ENCODE results near the gene DFFA. TPM values are rescaled to one million over a fixed set of nuclear protein-coding genes. Genes with fewer than 3 reads are reported as not detected.
"Not testable (repeated sequence)": the region's sequence is repeated elsewhere in the genome, so short reads cannot be mapped to it uniquely, and the experiment has no call there.

The DFFA gene
- total and polyA plus RNA-seq, 2 donors (not counting 3 experiments of a cell fraction or from before 2014, with no cell fraction given) = 30.0 to 44.5 TPM

DNA sequence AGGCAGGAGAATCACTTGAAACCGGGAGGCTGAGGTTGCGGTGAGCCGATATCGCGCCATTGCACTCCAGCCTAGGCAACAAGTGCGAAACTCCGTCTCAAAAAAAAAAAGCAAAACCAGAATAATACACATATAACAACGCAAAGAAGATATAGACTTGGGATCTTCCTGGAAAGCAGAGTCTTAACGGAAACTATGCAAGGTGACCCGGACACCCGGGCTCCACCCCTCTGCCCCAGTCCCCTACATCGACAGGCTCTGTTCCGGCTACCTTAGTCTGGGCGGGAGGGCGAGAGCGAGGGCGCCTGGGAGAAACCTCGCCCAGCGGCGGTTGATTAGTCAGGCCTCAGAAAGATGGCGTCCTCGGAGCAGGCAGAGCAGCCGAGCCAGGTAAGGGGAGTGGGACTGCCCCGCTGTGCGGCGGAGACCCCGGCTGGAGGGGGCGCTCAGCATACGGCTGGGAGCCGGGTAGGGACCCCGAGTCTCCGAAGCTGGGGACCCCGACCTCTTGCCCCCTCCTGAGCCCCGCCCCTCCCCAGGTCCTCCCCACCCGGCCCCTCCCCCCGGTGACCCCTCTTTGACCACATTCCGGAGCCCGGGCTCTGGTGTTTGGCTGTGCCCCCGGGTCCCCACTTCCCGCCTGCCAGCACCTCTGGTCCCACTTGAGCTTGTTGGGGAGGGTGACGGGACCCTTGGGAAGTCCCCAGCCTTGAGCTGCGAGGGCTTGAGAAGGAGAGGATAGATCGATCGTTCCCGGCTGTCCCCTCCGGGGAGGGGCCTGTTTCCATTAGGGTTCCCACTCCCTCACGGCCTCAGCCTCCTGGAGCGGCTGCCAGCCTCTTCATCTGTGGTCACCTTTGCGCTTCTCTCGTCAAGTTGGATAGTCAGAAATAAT is 2.5 kb upstream of the DFFA start, which contains the start of gene PEX14:
Gene PEX14 (plus strand): TSS at position 338 of the 895 bp plus-strand sequence. CDS start 17 bp downstream, at position 355.
- DNase-seq (ENCODE audit: low read depth, low spot score) = peak; percentile 85
- Histone ChIP-seq H3K9me1 (replicated peaks; ENCODE audit: control insufficient read depth, extremely low read depth, insufficient read depth, low read length) (no peaks in the 10 kb centered on the region), H3K27ac (ENCODE audit: insufficient read depth, low read depth, low read length) (no peak within 1 kb of the TSS), H3K4me3 (replicated peaks in 1 of 3; ENCODE audit: insufficient read depth in 1 of 3, low read depth in 1 of 3, low read length in 3 of 3) (peak within 1 kb of the TSS; percentile 51 to 88 (median 83)), H3K79me2 (ENCODE audit: control insufficient read depth, insufficient read depth, low read length) (peaks cover 46% of the 10 kb centered on the region), H3K9ac (replicated peaks; ENCODE audit: extremely low read depth, insufficient read depth, low read length) (peak within 1 kb of the TSS; percentile 66), H3K36me3 (ENCODE audit: control insufficient read depth in 2 of 2, extremely low read depth in 1 of 2, insufficient read depth in 2 of 2, low read length in 2 of 2) (peaks cover 0 to 1% of the 10 kb centered on the region in 2 experiments), H4K20me1 (replicated peaks; ENCODE audit: control insufficient read depth, extremely low read depth, insufficient read depth, low read length) (no peaks in the 10 kb centered on the region), H3K4me2 (ENCODE audit: insufficient read depth, low read length) (peak within 1 kb of the TSS; percentile 80), H3K4me1 (ENCODE audit: control insufficient read depth, extremely low read depth, insufficient read depth, low read length) (peaks cover 8% of the 10 kb centered on the region), H3K9me3 (replicated peaks; ENCODE audit: control insufficient read depth, insufficient read depth, low read length) (no peaks in the 10 kb centered on the region), H3K27me3 (ENCODE audit: control insufficient read depth in 2 of 2, insufficient read depth in 2 of 2, low read length in 2 of 2) (no peaks in the 10 kb centered on the region), H2AFZ (ENCODE audit: low read depth, low read length) (peak within 1 kb of the TSS; percentile 67)
- FAIRE-seq = peak; percentile 78
- ChIA-PET POLR2A (no interaction called here), CTCF (interaction anchor here (0.6 kb wide), 1 partner anchor 1710 kb away, joined by 3 read pairs; no protein-coding TSS in a partner anchor)
- intact Hi-C loops (cut with micrococcal nuclease) = no loop called here
- dilution Hi-C loops (cut with MboI; ENCODE audit: extremely low pct_ligation_motif_present, low sequenced_read_pairs) = no loop called here
- no TSS peak for BruUV-seq (replicated peaks)
- TF ChIP-seq FOS (IDR thresholded peaks at IDR 0.05; ENCODE audit: borderline replicate concordance, insufficient read depth, low read length) (no peak), POLR2AphosphoS5 (IDR thresholded peaks at IDR 0.05; ENCODE audit: insufficient read depth, low read depth, low read length) (peak; percentile 80), POLR2A (IDR thresholded peaks at IDR 0.05; ENCODE audit: low read depth, low read length) (peak; percentile 84), MAX (IDR thresholded peaks at IDR 0.05; ENCODE audit: insufficient read depth, insufficient read length) (no peak)

GRCh38 chr1:10474309-10474612 is 1.9 kb upstream of the DFFA start:
- H3K36me3 ChIP-seq (ENCODE audit: control insufficient read depth in 2 of 2, extremely low read depth in 1 of 2, insufficient read depth in 2 of 2, low read length in 2 of 2); POLR2A ChIA-PET; H3K27ac ChIP-seq (ENCODE audit: insufficient read depth, low read depth, low read length); BruUV-seq (replicated peaks); H3K27me3 ChIP-seq (ENCODE audit: control insufficient read depth in 2 of 2, insufficient read depth in 2 of 2, low read length in 2 of 2); intact Hi-C loops (cut with micrococcal nuclease); H2AFZ ChIP-seq (ENCODE audit: low read depth, low read length); H3K4me3 ChIP-seq (replicated peaks in 1 of 3; ENCODE audit: insufficient read depth in 1 of 3, low read depth in 1 of 3, low read length in 3 of 3); H3K9me3 ChIP-seq (replicated peaks; ENCODE audit: control insufficient read depth, insufficient read depth, low read length); FAIRE-seq; H3K4me1 ChIP-seq (ENCODE audit: control insufficient read depth, extremely low read depth, insufficient read depth, low read length); H3K4me2 ChIP-seq (ENCODE audit: insufficient read depth, low read length); CTCF ChIA-PET; H3K9ac ChIP-seq (replicated peaks; ENCODE audit: extremely low read depth, insufficient read depth, low read length); H4K20me1 ChIP-seq (replicated peaks; ENCODE audit: control insufficient read depth, extremely low read depth, insufficient read depth, low read length); dilution Hi-C loops (cut with MboI; ENCODE audit: extremely low pct_ligation_motif_present, low sequenced_read_pairs); DNase-seq (ENCODE audit: low read depth, low spot score); H3K9me1 ChIP-seq (replicated peaks; ENCODE audit: control insufficient read depth, extremely low read depth, insufficient read depth, low read length): not testable (repeated sequence)
- H3K79me2 ChIP-seq (ENCODE audit: control insufficient read depth, insufficient read depth, low read length) = peaks cover 40% of the 10 kb centered on the region
